SIG-M5 treated with dmso at 0.1 percent for 504 hours (cell line): ENCODE data around the gene SEMA6D.

Experiments
- DNase-seq: peaks from one replicate; lab custom pipeline; 2025; ENCODE audit not compliant: unreplicated experiment; lab: John Stamatoyannopoulos, UW

SEMA6D gene, protein sequence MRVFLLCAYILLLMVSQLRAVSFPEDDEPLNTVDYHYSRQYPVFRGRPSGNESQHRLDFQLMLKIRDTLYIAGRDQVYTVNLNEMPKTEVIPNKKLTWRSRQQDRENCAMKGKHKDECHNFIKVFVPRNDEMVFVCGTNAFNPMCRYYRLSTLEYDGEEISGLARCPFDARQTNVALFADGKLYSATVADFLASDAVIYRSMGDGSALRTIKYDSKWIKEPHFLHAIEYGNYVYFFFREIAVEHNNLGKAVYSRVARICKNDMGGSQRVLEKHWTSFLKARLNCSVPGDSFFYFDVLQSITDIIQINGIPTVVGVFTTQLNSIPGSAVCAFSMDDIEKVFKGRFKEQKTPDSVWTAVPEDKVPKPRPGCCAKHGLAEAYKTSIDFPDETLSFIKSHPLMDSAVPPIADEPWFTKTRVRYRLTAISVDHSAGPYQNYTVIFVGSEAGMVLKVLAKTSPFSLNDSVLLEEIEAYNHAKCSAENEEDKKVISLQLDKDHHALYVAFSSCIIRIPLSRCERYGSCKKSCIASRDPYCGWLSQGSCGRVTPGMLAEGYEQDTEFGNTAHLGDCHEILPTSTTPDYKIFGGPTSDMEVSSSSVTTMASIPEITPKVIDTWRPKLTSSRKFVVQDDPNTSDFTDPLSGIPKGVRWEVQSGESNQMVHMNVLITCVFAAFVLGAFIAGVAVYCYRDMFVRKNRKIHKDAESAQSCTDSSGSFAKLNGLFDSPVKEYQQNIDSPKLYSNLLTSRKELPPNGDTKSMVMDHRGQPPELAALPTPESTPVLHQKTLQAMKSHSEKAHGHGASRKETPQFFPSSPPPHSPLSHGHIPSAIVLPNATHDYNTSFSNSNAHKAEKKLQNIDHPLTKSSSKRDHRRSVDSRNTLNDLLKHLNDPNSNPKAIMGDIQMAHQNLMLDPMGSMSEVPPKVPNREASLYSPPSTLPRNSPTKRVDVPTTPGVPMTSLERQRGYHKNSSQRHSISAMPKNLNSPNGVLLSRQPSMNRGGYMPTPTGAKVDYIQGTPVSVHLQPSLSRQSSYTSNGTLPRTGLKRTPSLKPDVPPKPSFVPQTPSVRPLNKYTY

DNA sequence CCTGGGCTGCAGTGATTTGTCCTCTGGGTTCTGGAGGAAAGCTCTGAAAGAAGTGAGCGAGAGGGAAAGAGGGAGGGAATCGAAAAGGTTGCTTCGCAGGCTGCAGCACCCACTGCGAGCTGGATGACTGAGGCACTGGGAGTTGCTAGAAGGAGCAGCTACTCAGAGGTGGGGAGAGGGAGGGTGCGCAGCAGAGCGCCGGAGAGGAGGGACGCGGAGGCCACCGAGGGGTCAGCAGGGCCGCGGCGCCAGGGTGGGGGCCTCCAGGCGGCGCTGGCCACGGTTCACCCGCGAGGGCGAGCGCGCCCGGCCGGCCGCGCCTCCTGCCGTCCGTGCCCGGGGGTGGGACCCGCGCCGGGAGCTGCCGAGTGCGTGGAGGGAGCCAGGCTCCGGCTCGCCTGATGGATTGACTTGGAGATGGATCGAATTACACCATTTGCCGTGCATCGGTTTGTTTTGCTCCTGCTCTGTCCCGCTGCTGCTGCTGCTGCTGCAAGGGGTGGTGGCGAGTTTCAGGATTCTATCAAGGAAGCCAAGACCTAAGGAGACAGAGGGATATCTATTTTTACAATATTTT, at the start of gene SEMA6D:
TSS of gene SEMA6D (plus strand) at position 470 of the 577 bp plus-strand sequence. CDS start 42,294 bp downstream, outside the sequence.
- DNase-seq: no peak

DNA sequence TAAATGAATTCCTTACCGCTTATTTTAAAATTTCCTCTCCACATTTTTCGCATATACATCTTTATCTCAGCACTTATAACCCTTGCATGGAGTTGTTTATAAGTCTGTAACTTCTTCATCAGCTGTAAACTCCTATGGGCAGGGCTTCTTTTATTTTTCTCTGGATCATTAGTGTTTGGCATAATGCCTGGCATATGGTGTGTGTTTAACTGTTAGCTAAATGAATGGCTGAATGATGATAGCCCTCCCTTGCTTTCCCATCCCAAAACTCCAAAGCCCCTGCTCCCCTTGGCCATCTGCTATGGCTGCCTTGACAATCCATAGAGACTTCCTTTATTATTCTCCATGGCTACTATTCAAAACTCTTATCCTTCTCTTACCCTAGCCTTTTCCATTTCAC, 48.1 kb upstream of the SEMA6D start:
- DNase-seq: no peak

DNA sequence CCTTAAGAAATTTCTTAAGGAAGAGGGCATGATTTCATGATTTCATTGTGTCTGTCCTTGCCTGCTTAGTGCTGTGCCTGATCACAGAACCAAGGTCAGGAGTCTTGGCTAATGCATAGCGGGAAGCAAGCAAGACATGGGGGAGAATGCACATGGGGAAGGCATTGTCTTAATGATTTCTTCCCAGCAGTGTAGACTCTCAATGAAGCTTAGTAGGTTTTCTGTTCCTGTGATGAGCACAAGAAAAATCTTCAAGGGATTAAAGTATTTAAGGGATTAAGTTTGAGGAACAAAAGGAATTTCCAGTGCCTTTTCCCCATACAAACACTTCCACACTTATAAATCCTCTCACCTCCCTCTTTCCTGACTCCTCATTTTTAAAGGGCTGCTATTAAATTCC, 46.9 kb upstream of the SEMA6D start:
- DNase-seq: no peak

DNA sequence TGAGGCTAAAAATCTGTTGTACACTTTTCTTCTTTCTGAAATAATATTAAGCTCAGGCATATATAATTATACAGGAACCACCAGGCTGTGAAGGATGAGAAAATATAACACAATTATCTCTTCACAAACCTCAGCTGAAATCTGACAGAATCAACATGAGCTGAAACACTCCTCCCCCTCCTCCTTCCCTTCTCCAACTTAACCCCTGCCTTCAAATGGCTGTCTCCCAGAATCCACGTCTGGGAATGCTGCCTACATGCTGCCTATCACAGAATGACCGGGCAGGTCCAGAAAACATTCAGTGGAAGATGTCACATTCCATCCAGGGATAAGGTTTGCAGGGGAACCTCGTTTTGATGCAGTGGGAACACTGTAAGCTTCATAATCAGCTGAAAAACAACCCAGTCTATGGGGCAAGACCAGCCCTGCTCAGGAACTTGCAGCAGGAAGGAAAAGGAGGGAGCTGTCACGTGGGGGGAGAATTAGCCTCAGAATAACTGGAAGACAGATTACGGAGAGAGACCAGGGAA, 44.0 kb upstream of the SEMA6D start:
- DNase-seq: no peak

DNA sequence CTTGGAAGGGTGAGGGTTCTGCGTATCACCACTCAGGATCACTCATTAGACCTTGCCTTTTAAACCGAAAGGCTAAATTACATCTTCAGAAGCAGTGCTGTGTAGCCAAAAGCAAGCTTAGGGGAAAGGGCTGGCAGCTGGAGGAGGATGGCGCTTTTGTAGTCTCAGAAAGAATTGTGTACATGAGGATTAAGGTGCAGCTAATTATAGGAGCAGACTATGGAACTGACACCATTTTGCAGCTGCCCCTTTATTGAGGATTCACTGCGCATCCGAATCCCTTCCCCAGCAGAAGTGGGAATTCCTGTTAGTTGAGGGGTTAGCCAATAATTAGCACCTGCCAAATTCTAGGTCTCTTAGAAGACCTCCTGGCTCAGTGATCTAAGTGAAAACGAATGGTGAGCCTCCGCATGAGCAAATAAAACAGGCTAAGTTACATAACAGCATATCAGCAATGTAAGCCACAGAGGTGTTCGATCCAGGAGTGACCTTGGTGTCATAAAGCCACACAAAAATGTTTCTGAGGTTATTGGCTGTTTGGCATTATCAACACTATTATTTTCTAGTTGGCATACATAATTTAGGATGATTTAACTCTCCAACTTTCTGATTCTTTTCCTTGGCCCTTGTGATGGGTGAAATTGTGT, 42.6 kb upstream of the SEMA6D start:
- DNase-seq: no peak

DNA sequence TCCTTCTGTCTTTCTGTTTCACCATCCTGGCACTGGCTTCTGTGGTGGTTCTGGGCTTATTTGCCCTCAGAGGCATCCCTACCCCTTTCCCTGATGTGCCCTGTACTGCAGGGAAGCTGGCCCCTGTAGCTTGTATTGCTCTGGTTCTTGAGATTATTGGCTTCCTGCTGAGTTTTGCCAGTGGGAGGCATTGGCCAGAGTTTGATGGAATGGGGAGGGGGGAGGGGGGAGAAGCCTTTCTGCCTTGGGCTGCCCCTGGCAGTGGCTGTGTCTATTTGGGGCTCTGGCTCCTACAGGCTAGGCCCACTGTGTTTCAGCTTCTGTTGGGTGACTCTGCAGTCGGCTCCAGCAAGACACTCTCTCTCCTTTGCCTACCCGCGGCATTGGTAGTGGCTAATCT, 41.6 kb upstream of the SEMA6D start:
- DNase-seq: no peak

DNA sequence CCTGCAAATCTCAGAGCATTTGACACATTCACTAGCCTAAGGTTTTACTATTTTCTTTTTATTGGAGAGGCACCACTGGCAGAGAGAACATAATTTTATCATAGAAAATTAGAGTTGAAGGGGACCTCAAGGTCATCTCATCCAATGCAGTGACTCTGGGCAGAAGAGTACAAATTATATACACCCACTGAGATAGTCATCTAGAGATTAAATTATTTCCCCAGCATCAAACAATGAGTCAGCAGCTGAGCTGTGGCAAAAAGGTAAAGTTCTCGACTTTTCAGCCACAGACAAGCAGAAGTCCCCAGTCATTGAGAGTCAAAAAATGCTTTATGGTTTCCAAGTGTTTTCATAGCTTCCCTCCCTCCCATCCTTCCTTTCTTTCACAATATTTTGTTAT, 39.3 kb upstream of the SEMA6D start:
- no peak for DNase-seq

DNA sequence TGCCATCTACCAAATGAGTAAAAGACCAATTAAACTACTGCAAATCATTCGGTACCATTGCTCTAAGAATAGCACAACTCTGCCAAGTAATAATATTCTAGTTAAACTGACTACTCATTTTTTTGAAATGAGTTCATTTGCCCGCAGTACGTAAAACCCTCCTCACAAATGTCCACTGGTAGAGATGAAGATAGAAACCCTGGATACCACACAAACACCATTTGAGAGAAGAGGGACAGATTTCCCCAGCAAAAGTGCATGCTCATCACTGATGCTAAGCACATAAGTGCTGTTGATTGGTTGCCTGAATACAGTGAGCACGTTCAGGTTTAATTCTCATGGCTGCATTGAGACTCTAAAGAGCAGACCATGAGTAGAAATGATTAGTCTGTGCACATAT, 34.6 kb upstream of the SEMA6D start:
- no peak for DNase-seq

DNA sequence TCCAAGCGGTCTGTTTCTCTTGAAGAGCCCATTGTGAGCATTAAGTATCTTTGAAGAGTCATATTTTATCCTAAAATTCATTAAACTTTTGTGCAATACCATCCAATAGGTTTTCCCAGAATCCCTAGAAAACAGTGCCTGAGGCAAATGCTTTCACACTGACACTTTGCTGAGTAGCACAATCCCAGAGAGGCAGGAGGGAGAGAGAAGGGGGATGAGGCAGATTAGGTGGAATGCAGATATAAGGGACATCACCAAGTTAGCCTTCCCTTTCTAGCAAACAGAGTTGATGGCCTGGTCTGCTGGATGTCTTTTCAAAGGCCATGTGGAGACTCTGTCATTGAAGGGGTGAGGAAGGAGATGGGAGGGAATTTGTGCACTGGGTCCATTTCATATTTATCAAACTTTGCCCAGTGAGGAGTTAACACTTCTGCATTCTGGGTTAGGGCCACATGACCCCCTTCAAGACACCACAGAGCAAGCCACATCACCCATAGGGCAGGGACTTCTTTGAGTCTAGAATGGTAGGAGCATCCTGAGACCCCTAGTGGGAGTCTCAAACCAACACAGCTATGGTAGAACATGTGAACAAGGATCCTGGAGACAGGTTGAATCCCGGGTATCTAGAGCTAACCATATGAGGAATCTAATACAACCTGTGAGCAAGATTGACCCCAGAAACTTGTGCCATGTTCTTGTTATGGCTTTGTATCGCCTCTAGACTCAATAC, 32.0 kb upstream of the SEMA6D start:
- no peak for DNase-seq

DNA sequence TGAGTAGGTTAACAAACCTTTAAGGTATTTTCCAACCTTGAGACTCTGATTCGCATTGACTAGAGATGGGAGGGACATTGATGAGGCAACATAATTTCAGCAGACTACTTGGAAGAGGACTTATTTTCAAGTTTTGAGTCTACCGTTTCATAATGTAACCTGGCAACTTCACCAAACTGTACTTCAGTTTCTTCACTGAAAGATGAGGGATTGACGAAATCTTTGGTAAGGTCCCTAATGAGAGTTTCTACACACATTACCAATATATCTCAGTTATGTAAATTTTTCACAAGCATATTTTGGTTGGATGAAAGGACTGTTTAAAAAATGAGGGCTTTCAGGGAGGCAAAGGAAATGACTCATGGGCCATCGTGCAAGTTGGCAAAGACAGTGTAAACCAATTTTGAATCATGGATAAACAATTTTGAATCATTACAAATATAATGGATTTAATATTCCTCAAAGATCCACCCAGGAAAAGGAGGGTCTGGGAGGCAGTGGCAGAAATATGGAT, 28.7 kb upstream of the SEMA6D start:
- no peak for DNase-seq

DNA sequence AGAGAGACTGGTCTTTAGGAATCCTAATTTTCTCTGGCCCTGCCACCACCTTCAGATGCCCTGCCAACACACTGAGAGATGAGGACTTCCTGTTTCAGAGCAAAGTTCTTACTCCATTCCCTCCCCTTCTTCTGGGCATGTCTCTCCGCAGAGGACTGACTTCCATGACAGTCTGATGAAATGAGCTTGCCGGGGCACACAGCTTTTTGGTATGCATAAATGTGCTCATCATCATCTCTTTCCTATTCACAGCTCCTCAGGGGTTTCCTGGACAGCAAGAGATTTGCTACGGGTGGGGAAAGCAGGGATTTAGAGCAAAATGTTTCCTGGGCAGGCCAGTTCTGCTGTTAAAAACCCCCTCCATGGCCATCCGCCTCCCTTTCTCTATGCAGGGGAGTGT, 27.6 kb upstream of the SEMA6D start:
- DNase-seq: no peak

DNA sequence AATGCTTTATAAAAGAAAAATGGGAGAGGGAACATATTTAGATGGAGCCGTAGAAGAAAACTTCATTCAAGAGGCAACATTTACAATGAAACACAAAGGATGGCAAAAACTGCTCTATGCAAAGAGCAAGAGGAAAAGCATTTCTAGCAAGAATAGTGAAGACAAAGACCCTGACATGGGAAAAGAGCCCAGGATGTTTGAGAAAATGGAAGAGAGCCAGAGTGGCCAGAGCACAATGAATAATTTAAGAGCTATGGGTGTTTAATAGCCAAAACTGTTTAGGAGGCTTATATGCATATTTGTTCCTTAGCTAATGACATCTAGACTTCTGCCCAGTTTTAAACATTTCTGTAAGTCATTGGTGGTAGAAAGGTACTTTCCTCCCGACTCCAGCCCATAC, 25.4 kb upstream of the SEMA6D start:
- DNase-seq: no peak

DNA sequence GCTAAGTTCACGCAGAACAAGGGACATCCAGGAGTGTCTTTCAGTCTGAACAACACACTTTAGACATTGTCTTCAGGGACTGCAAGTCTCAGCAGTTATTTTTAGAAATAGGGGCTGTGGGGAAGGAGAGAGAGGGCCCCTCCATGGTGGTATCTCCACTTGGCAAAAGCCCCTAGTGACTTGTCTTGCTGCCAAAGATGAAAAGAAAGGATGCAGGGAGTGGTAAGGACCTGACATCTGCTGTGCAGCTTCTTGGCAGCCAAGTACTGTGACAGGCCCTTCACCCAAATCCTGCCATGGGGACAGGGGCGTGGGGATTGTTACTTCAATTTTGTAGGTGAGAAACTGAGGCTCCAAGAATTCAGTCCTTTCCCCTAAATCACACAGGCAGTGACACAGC, 21.0 kb upstream of the SEMA6D start:
- no peak for DNase-seq

DNA sequence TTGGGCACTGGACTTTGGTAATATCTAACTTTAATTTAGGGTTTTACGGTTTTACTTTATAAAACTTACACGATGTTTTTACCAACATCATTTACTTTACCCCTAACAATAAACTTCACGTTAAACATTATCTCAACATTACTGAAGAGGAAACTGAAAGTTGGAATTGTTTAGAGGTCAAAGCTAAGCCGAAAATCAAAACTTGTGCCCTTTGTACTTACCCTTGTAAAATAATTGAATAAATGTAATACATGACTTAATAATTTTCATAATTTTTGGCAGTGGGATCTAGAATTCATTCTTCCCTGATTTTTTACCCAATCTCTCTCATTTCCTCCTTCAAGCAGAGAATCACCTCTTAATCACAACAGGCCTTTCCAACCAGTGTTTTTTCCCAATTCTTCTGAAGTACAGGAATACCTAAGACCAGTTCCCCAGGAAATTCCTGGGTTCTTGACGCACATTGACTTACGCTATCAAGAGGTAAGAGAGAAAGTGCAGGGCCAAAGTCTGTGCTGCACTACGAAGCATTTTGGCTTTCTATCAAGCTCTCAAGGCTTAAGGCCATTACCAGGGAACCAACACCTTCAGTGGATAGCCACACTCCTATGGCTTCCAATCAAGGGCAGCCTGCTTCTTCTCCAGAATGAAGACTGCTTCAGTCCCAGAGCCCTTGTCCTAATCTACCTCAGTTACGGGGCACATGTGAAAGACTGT, 11.9 kb upstream of the SEMA6D start:
- no peak for DNase-seq

DNA sequence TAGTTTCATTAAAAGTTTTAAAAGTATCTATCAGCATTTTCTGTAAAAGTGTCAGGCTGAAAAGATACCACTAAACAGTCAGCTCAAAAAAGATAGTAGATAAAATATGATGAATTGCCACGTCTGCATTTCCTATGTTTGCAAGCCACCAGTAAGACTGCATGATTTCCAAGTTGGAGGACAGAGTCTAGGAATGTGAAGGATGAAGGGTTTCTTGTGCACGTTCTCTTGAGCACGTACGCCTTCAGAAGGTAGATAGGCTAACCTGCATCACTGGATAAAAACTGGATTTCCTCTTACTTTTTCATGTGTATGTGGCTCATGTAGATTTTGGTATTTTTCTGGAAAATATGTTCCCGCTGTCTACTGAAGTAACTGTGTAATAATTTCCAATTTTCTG, 9.9 kb upstream of the SEMA6D start:
- DNase-seq: no peak

DNA sequence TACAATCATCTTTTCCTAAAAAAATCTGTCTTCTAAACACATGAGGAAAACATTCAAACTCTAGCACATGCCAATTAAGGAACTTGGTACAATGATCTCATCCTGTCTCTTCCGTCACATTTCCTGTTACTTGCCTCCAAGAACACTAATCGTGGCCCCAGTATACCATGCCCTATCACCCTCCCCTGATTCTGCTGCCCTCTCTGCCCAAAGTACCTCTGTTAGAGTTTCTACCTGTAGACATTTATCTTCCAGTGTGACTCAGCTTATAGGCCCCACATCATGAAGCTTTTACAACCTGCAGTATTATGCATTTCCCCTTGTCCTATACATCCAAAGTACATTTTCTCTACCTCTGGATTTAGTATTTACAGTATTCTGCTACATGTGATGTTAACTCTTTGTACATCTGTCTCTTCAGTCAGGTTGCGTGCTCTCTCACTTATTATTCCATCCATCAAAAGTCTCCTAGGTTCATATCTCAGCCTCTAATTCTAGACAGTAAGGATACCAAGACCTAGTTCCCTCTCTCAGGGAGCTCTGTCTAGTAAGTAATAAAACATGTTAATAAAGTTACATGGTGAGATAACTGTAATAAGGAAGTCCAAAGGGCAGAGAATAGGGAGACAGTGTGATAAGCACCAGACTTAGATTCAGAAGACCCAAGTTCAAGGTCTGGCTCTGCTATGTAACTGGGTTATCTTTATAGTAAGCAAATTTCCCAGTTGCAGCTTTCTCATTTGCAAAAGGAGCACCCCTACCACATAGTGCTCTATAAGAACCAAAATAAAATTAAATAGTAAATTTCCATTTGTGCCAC, 8.9 kb upstream of the SEMA6D start:
- DNase-seq: no peak

DNA sequence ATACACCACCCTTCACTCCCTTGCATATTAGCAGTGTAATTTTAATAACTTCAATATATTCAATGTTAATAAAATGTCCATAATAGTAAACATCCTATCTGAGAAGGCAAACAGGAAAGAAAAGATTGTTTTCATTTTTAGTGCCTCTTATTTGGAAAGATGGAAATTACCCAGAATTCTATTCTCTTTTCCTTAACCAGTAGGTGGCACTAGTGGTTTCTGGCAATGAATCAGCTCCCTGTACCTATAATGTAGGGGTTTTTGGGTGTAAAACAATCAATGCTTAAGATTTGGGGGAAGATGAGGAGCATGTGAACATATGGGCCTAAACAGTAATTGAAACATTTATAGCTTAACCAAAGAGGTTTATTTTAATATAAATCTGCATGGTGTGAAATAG, 5.7 kb upstream of the SEMA6D start:
- no peak for DNase-seq

DNA sequence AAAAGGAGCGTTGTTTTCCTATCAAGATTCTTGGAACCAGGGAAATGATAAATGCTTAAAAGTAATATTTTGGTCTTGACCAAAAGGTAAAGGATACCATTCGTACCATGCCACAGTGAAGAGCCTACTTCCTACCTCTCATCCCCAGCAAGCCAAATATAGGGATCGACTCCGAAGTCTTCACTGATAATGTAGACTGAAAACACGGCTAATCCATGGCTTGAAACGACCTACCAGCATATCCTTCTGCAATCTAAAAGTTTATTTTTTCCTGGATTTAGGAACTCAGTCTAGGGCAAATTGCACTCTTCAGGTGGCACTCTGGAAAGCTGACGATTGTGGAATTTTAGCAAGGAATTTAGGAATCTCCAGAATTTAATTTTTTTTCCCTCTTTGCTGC, 1.9 kb upstream of the SEMA6D start:
- DNase-seq: no peak
